Right ventricle myocardium inferior (tissue), 1 donor: ENCODE results near the gene KRT16. TPM values are rescaled to one million over a fixed set of nuclear protein-coding genes. Genes with fewer than 3 reads are reported as not detected.
A peak's percentile ranks its signal among the peaks of the same experiment; 100 is the strongest.
"Not testable (repeated sequence)": the region's sequence is repeated elsewhere in the genome, so short reads cannot be mapped to it uniquely, and the experiment has no call there.

Source experiments
- ATAC-seq: fragments of 200-7000 bp; cut with Tn5 transposase; one replicate; pipeline ENCODE4 v1.9.1; 2020; ENCODE audit warnings: mild to moderate bottlenecking, moderate library complexity
- DNase-seq: peaks from one replicate; pipeline ENCODE4 v3.0.0; 2021; ENCODE audit errors: missing footprints
- intact Hi-C: fragments of 100-400 bp; cut with DNase I; formaldehyde crosslinking; loops from one replicate; pipeline ENCODE4 v1.11.0; 2022
- total RNA-seq: library from RNA; stranded (reverse); fragmentation: NEBNext Ultra II Directional; extraction: Animal tissue kit (Norgen Biotek cat#: 25700); gene quantifications from one replicate; pipeline ENCODE4 v1.2.1, GENCODE V29; 2021
- donor health status: DM: no; HTN: yes; CAD: no; lungs with severe emphysema.

KRT16 gene
- total RNA-seq, 1 donor from 2014 or later, result not detected

- intact Hi-C loops, result no loop called here
- DNase-seq (no peak), ATAC-seq (no peak)
These were observed 17.0 kb downstream of the KRT16 start for GRCh38 chr17:41595585-41595984.

- DNase-seq (no peak), ATAC-seq (no peak)
- intact Hi-C loops, result no loop called here
These were observed 18.1 kb downstream of the KRT16 start for GRCh38 chr17:41594363-41594915.

GRCh38 chr17:41593306-41593981 is 19.1 kb downstream of the KRT16 start:
- DNase-seq (peak; percentile 61), ATAC-seq (no peak)
- intact Hi-C loops, result no loop called here

GRCh38 chr17:41592601-41593305 is 19.8 kb downstream of the KRT16 start:
- intact Hi-C loops, result no loop called here
- no peak for ATAC-seq
- no peak for DNase-seq

GRCh38 chr17:41589301-41589700 is 23.3 kb downstream of the KRT16 start:
- intact Hi-C loops, result no loop called here
- ATAC-seq (no peak), DNase-seq (no peak)

- no peak for ATAC-seq
- intact Hi-C loops, result no loop called here
These were observed 24.3 kb downstream of the KRT16 start for GRCh38 chr17:41588126-41588810.

GRCh38 chr17:41586863-41587495 is 25.6 kb downstream of the KRT16 start, which contains the start of gene KRT14:
Gene KRT14 (minus strand): TSS chr17:41586895. CDS start chr17:41586834, 61 bp downstream.
- ATAC-seq (no peak), DNase-seq (no peak)
- intact Hi-C loops, result no loop called here

More at GRCh38 chr17:41588126-41588810, 24.3 kb downstream of the KRT16 start:
- no peak for DNase-seq

GRCh38 chr17:41585301-41586056 is 27.1 kb downstream of the KRT16 start:
- DNase-seq (no peak), ATAC-seq (no peak)
- intact Hi-C loops, result no loop called here

- ATAC-seq, DNase-seq, intact Hi-C loops: not testable (repeated sequence)
These were observed 28.1 kb downstream of the KRT16 start for GRCh38 chr17:41584331-41584927.

GRCh38 chr17:41583137-41584127 is 29.1 kb downstream of the KRT16 start:
- intact Hi-C loops, result no loop called here
- no peak for DNase-seq
- no peak for ATAC-seq

- ATAC-seq, intact Hi-C loops, DNase-seq: not testable (repeated sequence)
These were observed 30.3 kb downstream of the KRT16 start for GRCh38 chr17:41582061-41582968.

- ATAC-seq (no peak), DNase-seq (no peak)
- intact Hi-C loops, result no loop called here
These were observed 31.1 kb downstream of the KRT16 start for GRCh38 chr17:41581366-41582060.

GRCh38 chr17:41580687-41581365 is 31.7 kb downstream of the KRT16 start:
- ATAC-seq (no peak), DNase-seq (no peak)
- intact Hi-C loops, result no loop called here

GRCh38 chr17:41580244-41580575 is 32.4 kb downstream of the KRT16 start:
- no peak for ATAC-seq
- DNase-seq, result no peak
- intact Hi-C loops, result no loop called here
